HG03039 (cell line): ENCODE results near the gene ACOT12.
"Not testable (repeated sequence)": the region's sequence is repeated elsewhere in the genome, so short reads cannot be mapped to it uniquely, and the experiment has no call there.

Experiments
- ATAC-seq: cut with Tn5 transposase; IDR thresholded peaks from one replicate; pipeline ENCODE4 v1.9.1; 2021; ENCODE audit warnings: mild to moderate bottlenecking, moderate library complexity; ENCODE audit not compliant: unreplicated experiment

Gene ACOT12

GRCh38 chr5:81297531-81297930 is 96.4 kb downstream of the ACOT12 start:
- ATAC-seq, result no peak

- not testable (repeated sequence) for ATAC-seq
These were observed 99.9 kb downstream of the ACOT12 start for GRCh38 chr5:81294021-81294420.

GRCh38 chr5:81292130-81292529 is 101.8 kb downstream of the ACOT12 start:
- ATAC-seq, result no peak

- ATAC-seq, result no peak
These were observed 103.8 kb downstream of the ACOT12 start for GRCh38 chr5:81290146-81290545.

- ATAC-seq, result no peak
These were observed 105.9 kb downstream of the ACOT12 start for GRCh38 chr5:81288021-81288433.

GRCh38 chr5:81286059-81286617 is 107.8 kb downstream of the ACOT12 start:
- no peak for ATAC-seq

DNA sequence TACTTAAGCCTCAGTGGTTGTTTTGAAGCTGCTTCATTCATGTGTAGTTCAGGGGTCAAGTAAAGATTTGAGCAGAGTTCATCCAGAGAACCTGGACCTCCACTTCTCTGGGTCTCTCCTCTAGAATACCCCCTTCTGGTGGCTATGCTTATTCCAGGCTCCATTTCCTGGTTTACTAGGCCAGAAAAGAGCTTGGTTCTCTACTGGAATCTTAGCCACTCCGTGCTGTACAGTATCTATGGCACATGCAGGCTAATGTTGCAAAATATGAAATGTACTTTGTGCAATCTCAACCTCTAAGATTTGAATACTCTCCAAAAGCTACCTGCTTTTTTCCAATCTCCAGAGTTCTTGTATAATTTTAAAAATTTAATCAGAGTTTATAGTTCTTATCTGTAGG is 110.0 kb downstream of the ACOT12 start:
- no peak for ATAC-seq
